DMS53 treated with DMSO at 0.1 percent for 48 hours (cell line): ENCODE measurements around the gene EML4.

Experiments used
- DNase-seq: peaks from one replicate; lab custom pipeline; 2025; ENCODE audit not compliant: unreplicated experiment; lab: John Stamatoyannopoulos, UW

Gene EML4

DNA sequence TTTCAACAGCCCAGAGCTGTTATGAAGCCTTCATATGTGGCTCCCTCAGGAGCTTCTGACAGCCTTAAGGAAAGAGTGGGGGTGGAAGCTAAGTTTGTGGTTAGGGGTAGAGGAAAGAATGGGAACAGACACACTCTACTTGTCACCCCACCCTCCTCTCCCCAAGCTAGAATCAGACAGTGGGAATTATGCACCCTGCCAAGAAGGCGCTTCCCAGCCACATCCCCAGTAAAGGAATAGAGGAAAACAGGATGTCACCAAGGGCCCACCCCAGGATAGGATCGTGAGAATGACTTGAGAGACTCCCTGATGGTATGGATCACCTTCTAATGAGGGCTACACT, 32.4 kb upstream of the EML4 start:
- DNase-seq = no peak

DNA sequence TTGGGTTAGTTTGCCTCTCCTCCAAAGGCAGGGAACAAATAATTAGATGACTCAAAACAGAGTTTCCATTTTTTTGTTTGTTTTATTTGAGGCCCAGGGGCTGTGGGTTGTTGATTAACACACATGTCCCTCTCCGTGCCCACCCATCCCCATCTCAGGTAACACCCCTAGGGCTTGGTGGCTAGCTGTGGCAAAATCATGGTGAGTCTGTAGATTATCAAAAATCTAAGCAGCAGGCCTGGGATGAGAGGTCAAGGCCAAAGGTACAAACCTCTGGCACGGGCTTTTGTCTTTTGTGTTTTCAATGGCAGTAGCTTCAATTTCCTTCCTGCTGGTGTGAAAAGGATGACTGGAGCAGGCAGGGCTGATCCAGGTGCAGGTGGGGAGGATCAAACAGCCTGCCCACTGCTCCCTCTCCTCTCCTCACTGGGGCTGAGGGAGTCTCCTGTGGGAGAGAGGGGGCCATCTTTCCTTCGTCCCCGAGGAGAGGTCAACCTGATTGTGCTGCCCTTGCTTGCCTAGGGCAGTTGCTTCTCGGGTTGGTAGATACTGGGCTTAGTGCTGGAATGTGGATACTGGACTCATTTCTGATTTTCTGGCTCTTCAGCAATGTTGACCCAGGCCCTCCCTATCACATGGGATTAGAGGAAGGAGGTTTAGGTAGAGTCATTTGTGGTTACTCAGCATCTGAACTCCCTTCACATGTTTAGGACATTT, 31.9 kb upstream of the EML4 start:
- no peak for DNase-seq

DNA sequence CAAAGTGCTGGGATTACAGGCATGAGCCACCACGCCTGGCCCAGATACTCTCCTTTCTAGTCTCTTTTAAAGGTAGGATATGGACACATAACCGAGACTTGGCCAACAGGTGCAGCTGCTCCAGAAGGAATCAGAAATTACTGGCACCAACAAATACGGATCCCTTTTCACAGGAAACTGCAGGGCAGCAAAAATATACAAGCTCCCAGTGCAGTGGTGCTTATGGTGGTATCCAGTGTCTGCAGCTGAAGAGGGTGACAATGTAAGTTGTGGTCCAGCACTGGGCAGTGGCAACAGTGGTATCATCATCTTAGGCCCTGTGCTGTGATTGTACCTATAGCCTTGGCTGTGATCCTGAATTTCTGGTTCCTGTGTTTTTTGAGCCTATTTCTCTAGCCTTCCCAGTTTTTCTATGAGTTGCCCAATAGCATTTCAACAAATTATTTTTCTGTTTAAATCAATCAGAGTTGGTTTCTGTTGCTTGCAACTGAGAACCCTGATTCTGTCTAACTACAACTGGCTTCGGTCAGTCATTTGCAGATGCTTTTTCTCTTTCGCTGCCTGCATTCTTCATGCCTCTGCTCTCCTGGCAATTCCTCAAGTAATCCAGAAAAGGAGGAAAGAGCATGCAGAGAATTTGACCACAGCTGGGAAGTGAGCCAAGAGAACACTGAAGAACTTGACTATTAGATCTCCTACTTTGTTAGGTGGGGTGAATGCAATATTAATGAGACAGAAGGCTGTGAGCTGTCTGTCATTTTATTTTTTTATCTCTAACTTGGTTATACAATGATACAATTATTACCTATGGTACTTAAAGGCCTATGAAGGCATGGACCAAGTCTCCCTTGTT, 30.8 kb upstream of the EML4 start:
- DNase-seq = no peak

DNA sequence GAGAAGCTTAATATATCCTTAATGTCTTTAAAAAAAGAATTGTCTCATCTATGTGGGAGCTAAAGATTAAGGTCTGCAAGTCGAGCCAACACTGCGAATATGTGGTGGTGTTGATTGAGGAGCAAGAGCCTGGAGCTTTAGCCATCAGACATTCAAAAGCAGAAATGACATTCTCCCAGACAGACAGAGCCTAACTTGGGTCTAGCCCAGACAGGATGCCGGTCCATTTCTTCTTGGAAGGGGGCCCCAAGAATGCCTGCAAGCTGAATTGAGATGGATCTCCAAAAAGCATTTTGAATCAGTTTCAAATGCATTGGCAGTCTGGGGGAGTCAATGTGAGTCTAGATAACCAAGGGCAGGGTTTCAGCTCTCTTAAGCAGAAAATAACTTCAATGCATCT, 30.1 kb upstream of the EML4 start:
- no peak for DNase-seq

DNA sequence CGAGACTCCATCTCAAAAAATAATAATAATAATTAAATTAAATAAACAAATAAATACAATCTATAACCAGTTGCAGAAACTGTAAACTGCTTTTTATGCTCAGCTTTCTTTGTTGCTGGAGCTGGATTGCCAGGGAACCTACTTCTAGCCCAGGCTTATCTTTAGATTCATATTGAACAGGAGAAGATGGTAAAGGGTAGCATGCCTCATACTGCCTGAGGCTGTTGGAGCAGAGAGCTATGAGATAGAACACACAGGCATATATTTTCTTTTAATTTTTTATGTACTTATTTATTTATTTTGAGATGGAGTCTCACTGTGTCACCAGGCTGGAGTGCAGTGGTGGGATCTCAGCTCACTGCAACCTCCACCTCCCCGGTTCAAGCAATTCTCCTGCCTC, 28.7 kb upstream of the EML4 start:
- DNase-seq = no peak

DNA sequence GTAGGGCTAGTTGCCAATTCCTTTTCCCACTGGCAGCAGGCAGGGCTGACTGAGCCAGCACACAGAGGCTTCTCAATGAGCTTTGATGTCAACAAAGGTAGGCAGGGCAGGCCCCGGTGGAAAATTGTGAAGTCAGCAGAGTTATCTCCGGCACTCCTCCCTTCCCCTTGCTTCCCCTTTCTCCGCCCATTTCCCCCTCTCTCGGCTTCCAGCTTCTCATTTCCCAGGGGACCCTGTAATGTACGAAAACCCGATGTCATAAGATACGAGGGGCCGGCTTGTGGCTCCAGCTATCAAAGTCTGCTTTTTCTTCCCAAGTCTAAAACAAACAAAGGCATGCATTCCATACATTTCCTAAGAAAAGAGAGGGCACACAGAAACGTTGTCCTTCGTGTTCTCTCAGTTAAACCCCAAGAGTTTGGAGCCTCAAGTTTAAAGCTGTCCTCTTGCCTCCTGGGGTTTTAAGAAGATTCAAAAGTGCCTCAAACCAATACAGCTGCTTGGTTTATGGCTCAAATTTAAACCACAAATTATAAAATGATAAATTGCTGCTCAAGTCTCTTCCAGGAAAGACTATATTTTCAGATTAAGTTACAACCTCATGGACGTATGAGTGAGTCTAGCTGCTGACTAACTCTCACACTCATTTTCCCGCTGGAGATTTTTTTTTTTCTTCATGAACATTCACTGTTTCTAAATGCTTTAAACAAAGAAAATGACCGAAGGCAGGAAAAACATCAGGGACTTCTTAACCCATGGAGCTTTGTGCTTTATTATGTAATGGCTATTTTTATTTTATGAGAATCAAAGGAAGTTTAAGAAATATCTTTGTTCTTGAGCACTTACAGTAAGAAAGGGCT, 27.2 kb upstream of the EML4 start:
- peak; percentile 32 for DNase-seq

DNA sequence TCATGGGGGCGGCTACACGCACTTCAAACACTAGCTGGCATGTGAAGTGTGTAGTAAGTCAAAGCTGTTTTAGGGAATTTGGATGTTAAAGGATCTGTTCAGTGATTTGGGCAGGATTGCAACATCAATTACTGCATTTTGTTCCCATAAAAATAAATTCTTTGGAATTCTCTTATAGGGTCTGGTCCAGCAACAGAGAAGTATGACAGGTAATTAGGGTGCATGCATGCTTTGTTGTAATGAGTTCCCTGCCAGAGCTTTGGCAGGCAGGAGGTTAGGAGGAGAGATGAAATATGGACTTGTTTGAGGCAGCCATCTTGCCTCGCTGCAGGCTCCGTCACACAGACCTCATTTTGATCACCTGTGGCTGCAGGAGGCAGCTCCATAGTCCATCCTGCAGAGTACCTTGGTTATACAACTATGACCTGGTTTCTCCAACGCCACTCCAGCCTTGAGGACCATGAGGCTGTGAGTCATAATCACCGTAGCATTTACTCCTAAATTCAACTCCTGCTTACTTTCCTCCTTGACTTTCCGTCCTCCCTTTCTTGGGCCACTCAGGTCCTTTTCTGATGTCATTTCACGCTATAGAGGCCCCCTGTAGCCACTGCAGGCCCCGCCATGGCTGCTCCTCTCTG, 26.5 kb upstream of the EML4 start:
- no peak for DNase-seq

DNA sequence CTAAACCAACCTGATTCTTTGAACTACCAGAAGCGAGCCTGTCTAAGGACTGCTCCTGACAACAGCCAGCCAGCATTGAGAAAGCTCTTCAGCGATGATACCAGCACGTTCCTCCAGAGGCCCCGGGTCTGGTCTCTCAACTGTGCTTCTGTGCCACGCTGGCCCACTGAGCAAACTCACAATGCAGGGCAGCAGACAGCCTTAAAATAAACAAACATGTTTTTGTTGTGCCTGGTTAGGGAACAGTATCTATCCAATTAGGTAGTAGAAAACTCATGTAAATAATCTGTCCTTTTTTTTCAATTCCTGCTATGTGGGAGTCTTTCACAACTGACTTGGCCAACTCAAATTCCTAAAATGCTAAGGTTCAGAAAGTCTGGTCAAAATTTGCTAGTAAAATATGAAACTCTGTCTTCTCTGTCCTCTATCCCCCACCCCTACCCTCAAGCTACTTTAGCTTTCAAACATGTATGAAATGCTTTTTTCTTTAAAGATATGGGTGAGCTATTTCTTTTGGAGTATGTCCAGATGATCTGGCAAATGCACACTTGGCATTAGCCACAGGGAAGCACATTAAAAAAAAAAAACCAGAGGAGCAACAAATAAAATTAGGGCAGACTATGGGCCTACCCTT, 21.4 kb upstream of the EML4 start:
- DNase-seq = no peak

DNA sequence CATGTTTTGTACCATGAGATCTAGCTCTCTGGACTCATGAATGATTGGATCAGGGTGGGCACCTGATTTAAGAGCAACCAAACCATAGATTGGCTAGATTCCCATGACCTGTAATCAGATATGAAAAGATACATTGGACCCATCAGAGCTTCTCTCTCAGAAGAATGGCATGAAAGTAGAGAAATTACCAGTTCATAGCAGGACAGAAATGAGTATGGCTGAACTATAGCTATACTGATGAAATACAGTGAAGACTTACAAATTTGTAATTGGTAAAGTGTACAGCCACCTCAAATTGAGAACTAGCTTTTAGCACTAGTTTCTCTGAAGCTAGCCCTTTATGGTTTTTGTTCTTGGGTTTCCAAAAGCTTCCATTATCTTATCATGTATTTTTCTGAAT, 19.0 kb upstream of the EML4 start:
- no peak for DNase-seq

DNA sequence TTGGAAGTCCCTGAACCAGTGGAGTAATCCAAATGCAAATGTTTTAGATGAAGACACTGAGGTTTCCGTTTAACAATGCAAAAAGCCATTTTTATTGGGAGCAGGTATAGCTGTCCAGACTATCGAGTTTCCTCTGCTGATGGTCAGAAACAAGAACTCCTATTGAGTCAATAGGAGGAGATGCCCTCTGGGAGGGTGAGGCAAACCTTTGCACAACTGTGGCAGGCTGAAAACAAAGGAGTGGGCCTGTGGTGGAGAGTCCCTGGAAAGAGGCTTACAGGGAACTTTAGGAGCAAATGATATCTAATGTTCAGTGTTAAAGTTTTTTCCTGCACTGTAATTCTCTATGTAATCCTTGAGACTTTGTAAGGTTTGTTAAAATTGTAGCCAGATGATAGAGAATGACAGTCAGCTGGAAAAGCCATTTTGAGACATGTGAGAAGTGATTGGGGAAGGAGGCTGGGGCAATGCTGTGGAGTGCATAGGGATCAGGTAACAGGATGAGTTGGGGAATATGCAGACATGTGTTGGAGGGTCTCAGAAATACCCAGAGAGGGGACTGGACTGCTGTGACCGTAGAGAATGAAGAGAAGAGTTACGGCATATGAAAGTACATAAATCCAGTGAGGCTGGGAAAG, 15.1 kb upstream of the EML4 start:
- no peak for DNase-seq

DNA sequence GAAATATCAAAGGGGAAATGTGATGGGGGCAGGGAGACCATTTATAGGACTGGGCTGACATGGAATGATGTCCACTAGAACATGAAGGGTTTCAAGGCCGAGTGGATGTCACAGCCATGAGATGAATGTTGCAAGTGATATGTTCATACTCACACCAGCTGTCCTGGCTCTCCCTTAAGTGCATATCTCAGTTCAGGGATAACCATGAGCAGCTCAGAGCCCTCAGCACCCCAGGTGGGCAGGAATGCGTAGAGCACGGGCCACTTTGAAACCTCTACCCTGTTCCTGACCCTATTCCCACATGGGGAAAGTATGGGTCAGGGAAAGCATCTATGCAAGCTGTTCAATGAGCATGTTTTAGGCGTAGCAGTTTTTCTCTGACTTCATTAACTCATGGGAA, 12.4 kb upstream of the EML4 start:
- DNase-seq = no peak

DNA sequence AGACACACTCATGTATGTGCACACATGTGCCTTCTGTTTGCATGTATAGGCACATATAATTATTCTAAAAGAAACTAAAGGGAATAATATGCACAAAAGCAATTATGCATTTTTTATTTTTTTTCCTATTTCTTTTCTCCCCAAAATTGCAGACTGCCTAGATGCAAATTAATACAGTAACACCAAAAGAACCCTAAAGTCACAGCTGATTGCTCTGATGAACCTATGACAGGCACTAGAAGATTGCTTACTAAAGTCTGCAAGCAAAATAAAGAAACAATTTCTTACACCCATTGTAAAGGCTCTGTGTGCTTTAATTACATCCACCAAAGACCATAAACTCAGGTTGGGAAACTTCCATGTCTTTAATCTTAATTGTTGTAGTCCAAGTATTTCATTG, 7.7 kb upstream of the EML4 start:
- DNase-seq = no peak

DNA sequence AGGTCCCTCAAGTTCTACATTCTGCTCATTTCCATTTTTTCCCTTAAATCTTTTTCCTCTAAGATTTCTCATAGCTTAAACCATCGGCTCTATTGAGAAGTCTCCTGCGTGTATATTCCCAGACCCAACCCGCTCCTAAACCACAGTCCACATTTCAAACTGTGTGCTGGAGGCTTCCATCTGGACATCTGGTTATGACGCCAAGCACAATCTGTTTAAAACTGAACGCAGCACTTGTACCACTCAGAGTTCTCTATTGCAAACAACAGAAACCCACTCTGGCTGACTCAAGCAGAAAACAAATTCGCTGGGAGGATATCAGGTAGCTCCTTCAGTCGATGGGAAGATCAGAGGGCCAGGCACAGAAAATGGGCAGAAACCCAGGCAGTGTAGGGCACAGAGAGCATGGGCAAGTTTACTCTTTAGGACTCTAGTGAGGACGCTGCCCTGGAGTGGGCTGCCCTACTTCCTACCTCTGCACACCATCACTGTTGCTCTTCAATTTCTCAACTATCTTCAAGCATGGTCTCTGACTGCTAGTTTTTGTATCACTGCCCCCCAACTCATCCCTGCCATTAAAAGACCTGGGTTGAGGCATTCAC, 5.6 kb upstream of the EML4 start:
- DNase-seq = no peak

DNA sequence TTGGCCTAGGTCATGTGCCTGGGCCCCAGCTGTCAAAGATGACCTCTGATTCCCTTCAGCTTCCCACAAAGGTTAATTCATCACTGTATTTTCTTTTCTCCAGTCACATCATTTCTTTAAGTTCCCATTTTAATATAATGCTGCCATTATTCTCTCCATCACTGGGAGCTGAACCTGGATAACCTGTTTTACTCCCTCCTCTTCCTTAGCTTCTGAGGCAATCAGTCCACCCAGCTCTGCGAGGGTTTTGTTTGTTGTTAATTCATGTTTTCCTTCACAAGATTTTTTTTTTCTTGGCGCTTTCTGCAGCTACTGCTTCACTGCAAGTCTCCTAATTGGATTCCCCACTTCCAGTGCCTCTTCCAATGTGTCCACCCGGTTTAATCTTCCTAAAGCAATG, 5.1 kb upstream of the EML4 start:
- DNase-seq = no peak

DNA sequence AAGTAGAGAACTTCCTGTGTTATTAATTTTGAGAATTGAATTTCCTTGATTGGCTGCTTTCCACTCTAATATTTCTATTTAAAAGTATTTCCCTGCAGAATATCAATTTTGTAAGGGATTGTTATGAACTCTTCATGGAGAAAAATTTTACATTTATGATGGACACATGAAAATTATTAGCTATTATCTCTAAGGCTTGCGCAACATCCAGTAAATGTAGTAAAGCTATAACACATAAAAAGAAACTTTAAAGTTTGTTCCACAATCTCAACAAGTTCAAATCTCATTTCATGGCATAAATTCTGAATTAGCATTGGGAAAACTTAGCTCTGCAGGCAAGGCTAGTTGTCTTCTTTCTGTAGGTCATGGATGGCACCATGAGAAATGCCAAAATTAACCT, 4.2 kb upstream of the EML4 start:
- no peak for DNase-seq

DNA sequence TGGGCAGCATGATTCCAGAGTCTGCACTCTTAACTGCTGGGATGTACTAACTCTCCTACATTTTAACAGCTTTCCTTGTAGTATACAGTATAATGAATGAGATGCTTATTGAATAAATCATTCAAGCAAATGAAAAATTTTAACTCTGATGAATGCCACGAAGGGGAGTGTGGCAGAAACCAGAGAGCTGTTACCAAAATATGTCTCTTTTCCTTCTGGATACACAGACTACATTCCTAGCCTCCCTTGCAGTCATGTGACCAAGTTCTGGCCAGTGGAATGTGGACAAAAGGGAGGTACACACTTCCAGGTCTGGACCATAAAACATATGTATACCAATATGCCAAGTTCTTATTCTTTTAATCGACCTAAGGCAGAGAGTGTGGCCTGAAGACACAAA, 1.7 kb upstream of the EML4 start:
- no peak for DNase-seq

DNA sequence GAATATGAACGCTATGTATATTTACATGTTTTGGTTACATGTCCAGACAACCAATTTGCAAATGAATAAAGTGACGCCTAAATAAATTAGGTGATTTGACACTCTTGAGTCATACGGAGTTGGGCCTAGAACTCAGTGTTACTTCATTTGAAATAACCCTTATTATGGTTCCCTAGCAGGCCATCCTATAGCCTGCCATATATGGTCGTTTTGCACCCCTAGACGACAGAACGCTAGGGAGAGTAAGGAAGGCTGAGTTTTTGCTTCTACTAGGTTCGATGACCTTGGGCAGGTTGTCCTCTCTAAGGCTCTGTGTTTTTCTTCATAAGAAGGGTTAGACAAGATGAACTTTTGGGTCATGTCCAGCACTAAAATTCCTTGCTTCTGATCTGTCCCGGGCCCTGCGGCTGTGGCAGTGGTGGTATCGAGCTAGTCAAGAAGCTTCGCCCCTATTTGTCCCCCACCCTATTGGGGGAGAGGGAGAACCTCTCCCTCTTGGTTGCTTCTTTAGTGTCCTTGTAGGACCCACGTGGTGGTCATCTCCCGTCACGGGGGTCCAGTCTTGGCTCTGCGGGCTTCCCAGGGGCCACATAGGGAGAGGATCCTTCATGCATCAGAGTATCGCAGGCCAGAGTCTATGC, 574 bp upstream of the EML4 start:
- DNase-seq = no peak

DNA sequence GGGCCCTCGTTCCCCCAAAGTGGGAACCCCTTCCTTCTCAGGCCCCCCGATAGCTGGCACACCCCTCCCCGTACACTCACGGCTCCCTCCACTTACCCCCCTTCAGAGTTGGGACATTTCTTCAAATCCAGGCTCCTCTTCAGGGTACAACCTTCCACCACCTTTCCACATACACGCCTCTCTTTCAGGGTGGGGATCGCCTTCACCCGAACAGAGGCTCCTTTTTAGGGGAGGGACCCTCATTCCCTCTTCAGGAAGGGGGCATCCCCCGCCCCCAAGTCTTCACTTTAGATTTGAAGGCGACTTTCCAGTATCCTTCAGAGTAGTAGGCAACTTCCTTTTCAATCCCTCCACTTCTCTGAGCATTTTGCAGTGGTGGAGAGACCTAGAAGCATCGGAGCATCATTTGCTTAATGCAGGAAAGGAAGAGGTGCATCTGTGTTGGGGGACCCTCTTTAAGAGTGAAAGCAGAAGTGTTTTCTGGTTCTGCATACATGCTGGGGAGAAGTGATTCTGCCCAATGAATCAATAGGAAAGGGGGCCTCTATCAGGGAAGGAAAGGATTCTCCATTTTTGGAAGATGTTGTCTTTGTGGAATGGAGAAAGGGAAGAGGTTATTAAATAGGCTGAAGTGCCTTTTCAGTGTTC, 845 bp downstream of the EML4 start:
- no peak for DNase-seq
